Subcutaneous abdominal adipose tissue (tissue), 5 donors: Measurements from ENCODE around the gene RASA3.
"Not testable (repeated sequence)": the region's sequence is repeated elsewhere in the genome, so short reads cannot be mapped to it uniquely, and the experiment has no call there.

Experiments
- H3K27ac ChIP-seq: one replicate; pipeline ENCODE4 v1.7.0; 2013; ENCODE audit warnings: low read depth, mild to moderate bottlenecking, inconsistent platforms, low read length, moderate library complexity
- H3K27me3 ChIP-seq, 5 donors: one replicate each; pipeline ENCODE4 v1.7.0; 2013; ENCODE audit warnings: low read length in 5 of 5, inconsistent platforms in 1 of 5; ENCODE audit not compliant: control insufficient read depth in 5 of 5, insufficient read depth in 4 of 5
- H3K36me3 ChIP-seq, 5 donors: one replicate each; pipeline ENCODE4 v1.7.0; 2013; ENCODE audit warnings: low read length in 5 of 5; ENCODE audit not compliant: control insufficient read depth in 5 of 5, insufficient read depth in 5 of 5
- H3K4me1 ChIP-seq, 5 donors: one replicate each; pipeline ENCODE4 v1.7.0; 2013; ENCODE audit warnings: low read length in 5 of 5, mild to moderate bottlenecking in 3 of 5, moderate library complexity in 1 of 5; ENCODE audit not compliant: control insufficient read depth in 5 of 5, insufficient read depth in 5 of 5
- H3K4me3 ChIP-seq, 5 donors: one replicate each; pipeline ENCODE4 v1.7.0; 2013; ENCODE audit warnings: low read length in 5 of 5, low read depth in 1 of 5
- H3K9ac ChIP-seq, 5 donors: one replicate each; pipeline ENCODE4 v1.7.0; 2013; ENCODE audit warnings: low read length in 5 of 5, mild to moderate bottlenecking in 4 of 5, moderate library complexity in 3 of 5
- H3K9me3 ChIP-seq, 5 donors: one replicate each; pipeline ENCODE4 v1.7.0; 2013; ENCODE audit warnings: low read length in 5 of 5; ENCODE audit not compliant: control insufficient read depth in 5 of 5
- donor health status: healthy.
- donor health status: healthy.
- donor health status: healthy.
- donor health status: healthy.
- donor health status: healthy.

RASA3 gene

GRCh38 chr13:114167426-114167825 lies 35.0 kb upstream of the RASA3 start:
- no peak overlapping the region for H3K27ac ChIP-seq
- no peak overlapping the region for H3K4me3 ChIP-seq
- H3K27me3 ChIP-seq = peaks cover 0 to 4% (median 0%) of the 10 kb centered on the region in 5 donors
- peaks cover 3 to 23% (median 19%) of the 10 kb centered on the region in 5 donors for H3K4me1 ChIP-seq
- no peaks in the 10 kb centered on the region for H3K36me3 ChIP-seq
- no peak overlapping the region for H3K9ac ChIP-seq
- peaks cover 0 to 2% (median 0%) of the 10 kb centered on the region in 5 donors for H3K9me3 ChIP-seq

- Histone ChIP-seq H3K9me3 (no peaks in the 10 kb centered on the region), H3K9ac (peak overlapping the region in 1 of 5 donors; percentile 13), H3K27ac (no peak overlapping the region), H3K36me3 (no peaks in the 10 kb centered on the region), H3K4me1 (peaks cover 5 to 31% (median 28%) of the 10 kb centered on the region in 5 donors), H3K27me3 (peaks cover 0 to 8% (median 0%) of the 10 kb centered on the region in 5 donors), H3K4me3 (peak overlapping the region in 1 of 5 donors; percentile 28)
Measured at GRCh38 chr13:114166381-114167131, 34.1 kb upstream of the RASA3 start.

- Histone ChIP-seq H3K9ac (no peak overlapping the region), H3K9me3 (no peaks in the 10 kb centered on the region), H3K4me1 (peaks cover 5 to 33% (median 31%) of the 10 kb centered on the region in 5 donors), H3K4me3 (no peak overlapping the region), H3K27me3 (peaks cover 0 to 8% (median 0%) of the 10 kb centered on the region in 5 donors), H3K27ac (no peak overlapping the region), H3K36me3 (no peaks in the 10 kb centered on the region)
Measured at GRCh38 chr13:114164681-114165429, 32.4 kb upstream of the RASA3 start.

GRCh38 chr13:114164053-114164452 lies 31.6 kb upstream of the RASA3 start:
- H3K9me3 ChIP-seq = no peaks in the 10 kb centered on the region
- no peak overlapping the region for H3K4me3 ChIP-seq
- no peaks in the 10 kb centered on the region for H3K36me3 ChIP-seq
- no peak overlapping the region for H3K9ac ChIP-seq
- H3K27me3 ChIP-seq = peaks cover 0 to 8% (median 0%) of the 10 kb centered on the region in 5 donors
- H3K27ac ChIP-seq = no peak overlapping the region
- peaks cover 5 to 33% (median 31%) of the 10 kb centered on the region in 5 donors for H3K4me1 ChIP-seq

- H3K4me3 ChIP-seq = peak overlapping the region in 3 of 5 donors; percentile 41 to 51 (median 45)
- peaks cover 5 to 33% (median 30%) of the 10 kb centered on the region in 5 donors for H3K4me1 ChIP-seq
- no peak overlapping the region for H3K27ac ChIP-seq
- H3K27me3 ChIP-seq = peaks cover 0 to 8% (median 0%) of the 10 kb centered on the region in 5 donors
- no peaks in the 10 kb centered on the region for H3K9me3 ChIP-seq
- no peaks in the 10 kb centered on the region for H3K36me3 ChIP-seq
- H3K9ac ChIP-seq = peak overlapping the region in 1 of 5 donors; percentile 51
Measured at GRCh38 chr13:114162533-114162922, 30.1 kb upstream of the RASA3 start.

GRCh38 chr13:114161644-114162532 lies 29.5 kb upstream of the RASA3 start:
- no peaks in the 10 kb centered on the region for H3K36me3 ChIP-seq
- peaks cover 0 to 8% (median 0%) of the 10 kb centered on the region in 5 donors for H3K27me3 ChIP-seq
- peaks cover 5 to 30% (median 27%) of the 10 kb centered on the region in 5 donors for H3K4me1 ChIP-seq
- no peak overlapping the region for H3K27ac ChIP-seq
- no peaks in the 10 kb centered on the region for H3K9me3 ChIP-seq
- H3K4me3 ChIP-seq = peak overlapping the region in 4 of 5 donors; percentile 22 to 51 (median 43)
- peak overlapping the region in 3 of 5 donors; percentile 4 to 51 (median 12) for H3K9ac ChIP-seq

- no peaks in the 10 kb centered on the region for H3K9me3 ChIP-seq
- no peak overlapping the region for H3K27ac ChIP-seq
- peaks cover 3 to 22% (median 19%) of the 10 kb centered on the region in 5 donors for H3K4me1 ChIP-seq
- H3K36me3 ChIP-seq = no peaks in the 10 kb centered on the region
- H3K9ac ChIP-seq = no peak overlapping the region
- peaks cover 0 to 8% (median 0%) of the 10 kb centered on the region in 5 donors for H3K27me3 ChIP-seq
- no peak overlapping the region for H3K4me3 ChIP-seq
Measured at GRCh38 chr13:114161028-114161556, 28.7 kb upstream of the RASA3 start.

GRCh38 chr13:114158869-114159666 lies 26.6 kb upstream of the RASA3 start:
- not testable (repeated sequence) for H3K9me3 ChIP-seq, H3K27me3 ChIP-seq, H3K27ac ChIP-seq, H3K9ac ChIP-seq, H3K4me3 ChIP-seq, H3K36me3 ChIP-seq
- H3K4me1 ChIP-seq = peaks cover 3 to 16% (median 12%) of the 10 kb centered on the region in 5 donors
